Ishikawa (cell line): ENCODE measurements around the gene ITPRID2.

Experiments used
- CEBPB ChIP-seq: IDR thresholded peaks from 2 replicates; pipeline ENCODE4 v1.6.1; 2012
- EP300 ChIP-seq: IDR thresholded peaks from 2 replicates; pipeline ENCODE4 v1.6.1; 2012; ENCODE audit warnings: borderline replicate concordance

GRCh38 chr2:181907057-181907456 lies 15.5 kb downstream of the ITPRID2 start:
- no peak for TF ChIP-seq EP300
- TF ChIP-seq CEBPB, result no peak
